Fibroblast of mammary gland (primary cell): ENCODE results near the gene HOXC4.
A peak's percentile ranks its signal among the peaks of the same experiment; 100 is the strongest.

Experiments used
- DNase-seq: peaks from one replicate; pipeline ENCODE4 v3.0.0-alpha.2; 2010; ENCODE audit warnings: low read depth
- H3K4me3 ChIP-seq: 2 replicates; pipeline ENCODE4 v1.5.1; 2011; ENCODE audit warnings: low read depth, mild to moderate bottlenecking, low read length, moderate library complexity; ENCODE audit not compliant: control insufficient read depth
- CTCF ChIP-seq: conservative IDR thresholded peaks from 2 replicates; pipeline ENCODE4 v1.5.1; 2011; ENCODE audit warnings: low read depth, low read length, inconsistent platforms; ENCODE audit not compliant: control insufficient read depth, insufficient read depth

Gene HOXC4

GRCh38 chr12:54025499-54026405, 27.9 kb upstream of the HOXC4 start:
- no peak for TF ChIP-seq CTCF
- peak overlapping the region; percentile 20 for H3K4me3 ChIP-seq
- DNase-seq: peak; percentile 58

- TF ChIP-seq CTCF: no peak
- peak overlapping the region; percentile 20 for H3K4me3 ChIP-seq
- DNase-seq: peak; percentile 45
These were observed 26.8 kb upstream of the HOXC4 start for GRCh38 chr12:54026640-54027441.

- DNase-seq: no peak
- TF ChIP-seq CTCF: no peak
- H3K4me3 ChIP-seq: no peak overlapping the region
These were observed 26.2 kb upstream of the HOXC4 start for GRCh38 chr12:54027442-54027786.

- DNase-seq: peak; percentile 89
- peak within 1 kb of the TSS; percentile 71 for H3K4me3 ChIP-seq
- no peak for TF ChIP-seq CTCF
These were observed 25.1 kb upstream of the HOXC4 start, which contains the start of gene HOXC6 for GRCh38 chr12:54028314-54029201. HOXC6 (plus strand) TSS chr12:54028440; CDS start chr12:54028522, 82 bp downstream.

GRCh38 chr12:54029529-54030441, 23.9 kb upstream of the HOXC4 start:
- DNase-seq: no peak
- TF ChIP-seq CTCF: no peak
- H3K4me3 ChIP-seq: peak overlapping the region; percentile 71
